ENCODE measurements around the gene PSAT1. TPM values are rescaled to one million over a fixed set of nuclear protein-coding genes. Genes with fewer than 3 reads are reported as not detected.
A peak's percentile ranks its signal among the peaks of the same experiment; 100 is the strongest.

Gene PSAT1
- total and polyA plus RNA-seq, 2 of the 8 experiments (the other 6 are each of a cell fraction or from before 2014, with no cell fraction given), result 204 to 341 TPM

- no peak overlapping the region for H2AFZ ChIP-seq (ENCODE audit: low read length)
- H3K56ac ChIP-seq (replicated peaks; ENCODE audit: insufficient read length, low read depth, low read length), result no peak overlapping the region
- no peak for FAIRE-seq
- H4K91ac ChIP-seq (replicated peaks; ENCODE audit: insufficient read length, low read length), result no peak overlapping the region
- POLR2A ChIA-PET (ENCODE audit: partially characterized antibody), result interaction anchor here (0.6 to 27.8 kb wide), 7 partner anchors 12 to 750 kb away, joined by 3 to 936 read pairs (median 12); partner anchors contain the start of gene PSAT1
- no peak overlapping the region for H3K18ac ChIP-seq (ENCODE audit: extremely low read depth, low read length)
- 89% methylated on average over 11 of the region's 11 CpGs; no CpG with 5 or more reads in 1 of the 2 experiments for WGBS, 2 experiments (ENCODE audit: extremely low coverage in 1 of 2, insufficient coverage in 1 of 2, insufficient read length in 1 of 2, insufficient replicate concordance in 2 of 2, low coverage in 1 of 2, low lambda C conversion rate in 2 of 2, missing lambda C conversion rate in 1 of 2)
- H4K8ac ChIP-seq (ENCODE audit: extremely low read depth, insufficient read depth, low read length), result no peak overlapping the region
- H2BK5ac ChIP-seq (ENCODE audit: low read depth, low read length), result no peak overlapping the region
- peaks cover 8% of the 10 kb centered on the region; the same call in 1 of the 2 replicates for H3K23me2 ChIP-seq (ENCODE audit: low read depth, low read length)
- H3K14ac ChIP-seq (ENCODE audit: insufficient read length), result no peak overlapping the region
- no peak overlapping the region for H2AK5ac ChIP-seq (ENCODE audit: low read depth, low read length)
- no peak overlapping the region for H3K27ac ChIP-seq (ENCODE audit: low read depth, low read length)
- H3K79me1 ChIP-seq (ENCODE audit: low read depth, low read length), result peaks cover 13% of the 10 kb centered on the region
- no peak overlapping the region for H3K23ac ChIP-seq (ENCODE audit: insufficient read length)
- no peak overlapping the region for H2BK120ac ChIP-seq (replicated peaks; ENCODE audit: low read depth, low read length)
- no peak overlapping the region for H2BK20ac ChIP-seq (ENCODE audit: low read length)
- no peaks in the 10 kb centered on the region for H3K4me1 ChIP-seq (replicated peaks in 1 of 4; ENCODE audit: control insufficient read depth in 3 of 4, insufficient read depth in 4 of 4, low read length in 3 of 4)
- no peak for TF ChIP-seq MAFK (IDR thresholded peaks at IDR 0.05; ENCODE audit: low read depth, low read length)
- no peak for TF ChIP-seq JUN (IDR thresholded peaks at IDR 0.05; ENCODE audit: low read depth, low read length)
- TF ChIP-seq POLR2A (IDR thresholded peaks at IDR 0.05; ENCODE audit: control extremely low read depth in 1 of 2, low read depth in 2 of 2, low read length in 2 of 2), result 0 out of 3 replicates have a peak, but pooled peaks of 1 of the 2 experiments have one; percentile 18
- TF ChIP-seq YY1 (IDR thresholded peaks at IDR 0.05; ENCODE audit: low read depth, low read length), result no peak
- CTCF ChIA-PET (ENCODE audit: partially characterized antibody), result interaction anchor here (0.5 to 1.4 kb wide), 8 partner anchors 12 to 810 kb away, joined by 3 to 5 read pairs (median 4); partner anchors contain the start of gene PSAT1
- no peaks in the 10 kb centered on the region for H3K9me3 ChIP-seq (ENCODE audit: insufficient read depth in 2 of 2, low read depth in 1 of 2, low read length in 1 of 2)
- peaks cover 26 to 100% (median 74%) of the 10 kb centered on the region in 4 experiments for H3K36me3 ChIP-seq (ENCODE audit: control insufficient read depth in 2 of 4, insufficient read depth in 4 of 4, low read length in 3 of 4)
- H2BK12ac ChIP-seq (ENCODE audit: low read depth, low read length), result no peak overlapping the region
- no peak overlapping the region for H3K4ac ChIP-seq (replicated peaks; ENCODE audit: insufficient read length, low read depth, low read length)
- H3K4me2 ChIP-seq (ENCODE audit: insufficient read depth in 1 of 2, low read depth in 2 of 2, low read length in 2 of 2), result no peak overlapping the region
- no peak overlapping the region for H3K4me3 ChIP-seq (ENCODE audit: extremely low read depth in 1 of 4, insufficient read depth in 2 of 4, low read depth in 3 of 4, low read length in 4 of 4)
- peaks cover 19 to 21% of the 10 kb centered on the region in 2 experiments for H4K20me1 ChIP-seq (replicated peaks in 1 of 2; ENCODE audit: control insufficient read depth in 1 of 2, insufficient read depth in 2 of 2, low read length in 2 of 2)
- no peak for DNase-seq (ENCODE audit: low read depth in 1 of 2, low spot score in 2 of 2)
- no peak overlapping the region for H3K9ac ChIP-seq (replicated peaks in 1 of 4; ENCODE audit: extremely low read depth in 1 of 4, low read depth in 3 of 4, low read length in 3 of 4)
- H4K5ac ChIP-seq (ENCODE audit: insufficient read length, low read depth, low read length), result no peak overlapping the region
- no peak overlapping the region for H2BK15ac ChIP-seq (ENCODE audit: low read length)
- H3K79me2 ChIP-seq (ENCODE audit: control insufficient read depth in 1 of 2, insufficient read depth in 2 of 2, low read length in 2 of 2), result peaks cover 0 to 60% of the 10 kb centered on the region in 2 experiments; a peak in 2 of 4 replicates
- H3K27me3 ChIP-seq (replicated peaks in 1 of 4; ENCODE audit: control insufficient read depth in 3 of 4, extremely low read depth in 1 of 4, insufficient read depth in 3 of 4, low read length in 3 of 4), result no peaks in the 10 kb centered on the region
Observed at GRCh38 chr9:78316166-78316892, 19.4 kb downstream of the PSAT1 start.

Data from H1 (cell line).